ENCODE results near the gene PAX1. TPM values are rescaled to one million over a fixed set of nuclear protein-coding genes. Genes with fewer than 3 reads are reported as not detected.
A peak's percentile ranks its signal among the peaks of the same experiment; 100 is the strongest.

Gene PAX1
- polyA plus RNA-seq (ENCODE audit: insufficient read length in 4 of 4) = under 1 TPM in 1 of 4 donors, not detected in 3; 0.29 TPM

DNA sequence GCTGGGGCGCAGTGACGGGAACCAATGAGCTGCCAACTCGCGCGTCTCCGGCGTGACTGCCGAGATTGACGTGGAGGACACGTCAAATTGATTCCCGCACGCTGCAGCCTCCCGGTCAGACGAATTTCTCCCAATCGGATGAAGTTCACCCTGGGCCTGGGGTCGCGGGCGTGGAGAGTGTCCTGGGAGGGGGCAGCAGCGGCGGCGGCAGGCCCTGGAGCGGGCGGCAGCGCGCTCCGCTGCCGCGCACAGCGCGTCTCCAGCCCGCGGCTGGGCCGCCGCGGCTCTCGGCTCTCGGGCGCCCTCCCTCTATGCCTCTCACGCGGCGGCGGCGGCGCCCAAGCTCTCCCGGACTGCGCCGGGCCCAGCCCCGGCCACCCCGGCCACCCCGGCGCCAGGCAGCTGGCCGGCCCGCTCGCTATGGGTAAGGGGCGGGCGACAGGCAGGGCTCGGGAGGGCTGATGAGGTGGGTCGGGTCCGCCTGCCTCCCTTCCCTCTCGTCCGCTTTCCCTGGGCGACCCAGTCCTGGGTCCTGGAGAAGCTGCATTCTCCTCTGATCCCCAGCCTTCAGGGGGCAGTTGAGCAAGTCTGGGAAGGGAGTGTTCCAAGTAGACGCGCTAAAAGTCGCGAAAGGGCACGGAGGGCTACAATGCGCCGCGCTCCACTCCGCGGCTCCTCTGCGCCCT, at the start of gene PAX1:
Gene PAX1 (plus strand): TSS at position 90 of the 686 bp plus-strand sequence. CDS start 49 bp downstream, at position 139.
- DNase-seq (ENCODE audit: low read depth in 4 of 4, low spot score in 3 of 4) = no peak

DNA sequence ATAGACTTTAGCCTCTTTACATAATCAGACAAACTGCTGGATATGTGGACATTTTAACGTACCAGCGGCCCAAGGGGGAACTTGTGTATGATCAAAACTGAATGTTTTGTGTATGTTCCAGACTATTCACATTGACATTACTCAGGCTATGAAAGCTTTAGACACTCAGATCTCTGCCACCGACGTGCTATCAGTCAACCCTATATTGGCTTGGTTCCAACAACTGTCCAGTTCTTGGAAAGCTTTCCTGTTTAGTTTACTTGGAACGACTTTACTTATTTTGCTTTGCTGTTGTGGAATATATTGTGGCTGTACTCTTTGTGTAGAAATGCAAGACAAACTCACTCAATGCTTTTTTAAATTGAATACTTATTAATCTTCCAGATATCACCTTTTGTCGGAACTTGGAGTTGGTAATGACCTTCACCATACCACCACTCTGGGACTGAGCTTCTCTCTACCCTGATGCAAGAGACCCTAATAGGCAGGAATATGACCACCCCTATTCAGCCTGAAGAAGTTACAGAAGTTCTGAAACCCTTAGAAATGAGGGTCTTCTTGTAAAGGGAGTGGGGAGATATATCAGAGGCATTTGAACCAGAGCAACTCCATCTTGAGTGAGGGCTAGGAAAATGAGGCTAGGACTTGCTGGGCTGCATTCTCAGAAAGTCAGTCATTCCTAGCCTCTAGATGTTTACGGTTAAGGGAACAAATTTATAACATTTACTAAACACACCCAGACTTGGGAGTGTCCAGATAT, 49.0 kb upstream of the PAX1 start:
- no peak for DNase-seq (ENCODE audit: low read depth in 4 of 4, low spot score in 3 of 4)

DNA sequence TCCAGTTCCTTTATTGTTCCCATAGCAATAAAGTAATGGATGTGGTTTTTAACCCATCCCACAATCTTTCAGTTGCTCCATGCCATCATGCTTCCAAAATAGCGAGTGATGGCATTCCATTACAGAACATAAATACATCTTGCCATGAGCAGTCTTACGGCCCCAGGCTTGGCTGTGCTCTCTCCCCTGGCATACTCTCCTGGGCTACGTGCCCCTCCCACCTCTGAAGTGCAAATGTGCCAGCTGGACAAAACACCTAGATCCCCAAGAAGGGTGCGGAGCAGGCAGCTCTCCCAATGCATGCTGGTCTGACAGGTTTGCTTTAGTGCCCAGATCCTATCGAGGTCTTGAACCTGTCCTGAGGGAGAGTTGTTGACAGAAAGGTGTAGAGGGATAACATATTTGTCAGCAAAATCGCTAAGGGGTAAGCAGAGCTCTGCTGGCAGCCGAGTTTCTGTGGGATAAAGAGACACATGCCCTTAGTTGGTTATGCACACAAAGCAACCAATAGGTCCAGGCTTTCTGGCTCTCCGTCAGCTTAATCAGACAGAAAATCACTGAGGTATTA, 43.9 kb upstream of the PAX1 start:
- no peak for DNase-seq (ENCODE audit: low read depth in 4 of 4, low spot score in 3 of 4)

DNA sequence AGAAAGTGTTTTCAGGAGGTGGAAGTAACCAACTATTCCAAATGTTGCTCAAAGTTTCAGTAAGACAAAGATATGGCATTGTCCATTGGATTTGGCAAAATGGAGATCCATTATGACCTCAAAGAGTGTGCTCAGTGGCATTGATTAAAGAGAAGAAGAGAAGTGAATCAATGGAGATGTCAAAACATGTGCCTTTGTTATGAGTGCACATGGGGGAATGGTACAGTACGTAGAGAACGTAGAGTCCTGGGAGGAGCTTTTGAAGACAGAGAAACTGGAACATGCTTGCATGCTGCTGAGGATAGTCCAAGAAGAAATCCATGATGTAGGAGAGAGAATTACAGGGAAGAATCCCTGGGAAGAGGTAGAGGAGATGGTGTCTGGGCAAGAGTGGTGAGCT, 42.0 kb upstream of the PAX1 start:
- no peak for DNase-seq (ENCODE audit: low read depth in 4 of 4, low spot score in 3 of 4)

DNA sequence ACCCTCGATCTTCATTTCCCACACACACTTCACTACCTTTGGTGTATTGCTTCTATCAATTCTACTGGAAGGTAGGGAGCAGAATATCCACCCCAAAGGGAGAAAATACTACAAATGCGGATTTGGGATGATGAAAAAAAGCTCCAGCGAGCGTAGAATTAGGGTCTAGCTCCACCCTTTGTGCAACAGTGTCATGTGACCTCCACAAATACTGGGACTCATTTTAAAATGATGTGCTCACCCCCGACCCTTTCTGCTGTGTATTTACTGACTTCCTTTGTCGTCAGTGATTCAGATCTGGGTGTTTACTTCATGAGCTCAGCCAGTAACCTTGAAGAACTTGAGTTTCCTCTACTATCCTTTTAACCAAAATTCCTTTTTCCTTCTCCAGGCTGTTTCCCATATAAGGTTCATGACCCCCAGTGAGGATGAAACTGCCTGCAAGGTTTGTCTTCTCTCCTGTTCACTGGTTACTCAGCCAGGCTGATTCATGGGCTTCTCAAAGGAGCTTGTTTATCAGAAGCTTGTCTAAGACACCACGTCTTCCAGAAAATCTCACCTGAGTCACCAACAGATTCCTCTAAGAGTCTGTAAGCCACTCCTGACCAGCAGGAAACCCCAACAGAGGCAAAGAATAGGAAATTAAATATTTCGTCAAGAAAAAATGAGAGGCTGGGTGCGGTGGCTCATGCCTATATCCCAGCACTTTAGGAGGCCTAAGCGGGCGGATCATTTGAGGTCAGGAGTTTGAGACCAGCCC, 39.6 kb upstream of the PAX1 start:
- no peak for DNase-seq (ENCODE audit: low read depth in 4 of 4, low spot score in 3 of 4)

DNA sequence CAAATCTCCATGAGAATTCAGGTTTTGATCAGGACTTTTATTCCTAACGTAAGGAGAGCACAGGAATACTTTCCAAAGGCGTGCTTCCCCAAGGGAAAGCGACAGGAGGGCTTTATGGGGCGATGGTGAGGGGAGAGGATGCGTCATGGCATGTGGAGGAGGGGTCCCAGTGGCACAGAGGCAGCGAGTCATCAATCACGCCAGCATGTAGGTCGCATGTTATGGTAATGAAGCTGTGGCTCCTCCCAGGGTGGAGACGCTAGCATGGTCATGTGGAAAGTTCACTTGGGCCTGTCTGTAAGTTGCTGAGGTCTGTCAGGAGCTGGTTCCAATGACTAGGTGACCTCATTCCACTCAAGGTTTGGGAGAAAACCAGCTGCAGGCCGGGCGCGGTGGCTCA, 35.3 kb upstream of the PAX1 start:
- no peak for DNase-seq (ENCODE audit: low read depth in 4 of 4, low spot score in 3 of 4)

DNA sequence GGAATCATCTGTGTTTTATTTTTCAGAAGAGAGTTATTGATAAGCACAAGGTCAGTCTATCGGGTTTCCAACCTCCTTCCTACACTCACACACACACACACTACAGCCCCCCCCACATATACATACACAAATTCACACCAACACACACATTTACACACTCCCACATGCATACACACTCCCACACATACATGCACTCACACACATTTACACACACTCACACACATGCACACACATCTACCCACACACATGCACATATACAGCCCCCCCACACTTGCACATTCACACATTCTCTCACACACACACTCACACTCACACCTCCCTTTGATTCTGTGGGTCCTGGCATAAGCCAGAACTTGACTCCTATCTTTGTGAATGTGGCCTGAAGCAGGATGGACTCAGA, 34.5 kb upstream of the PAX1 start:
- no peak for DNase-seq (ENCODE audit: low read depth in 4 of 4, low spot score in 3 of 4)

DNA sequence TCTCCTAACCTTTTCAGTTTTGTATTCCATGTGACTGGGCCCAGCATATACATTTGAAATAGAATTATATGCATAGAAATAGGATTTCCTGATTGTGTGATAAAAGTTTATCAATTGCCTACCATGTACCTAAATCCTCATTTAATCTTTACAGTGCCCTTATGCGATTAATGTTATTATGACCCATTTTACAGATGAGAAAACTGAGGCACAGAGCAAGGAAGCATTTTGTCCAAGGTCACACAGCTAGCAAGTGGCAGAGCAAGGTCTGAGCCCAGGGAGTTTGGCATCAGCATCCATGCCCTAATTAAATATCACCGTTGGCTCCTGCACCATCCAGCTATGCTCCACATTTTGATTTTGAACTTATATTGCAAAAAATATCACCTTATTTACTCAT, 28.2 kb upstream of the PAX1 start:
- no peak for DNase-seq (ENCODE audit: low read depth in 4 of 4, low spot score in 3 of 4)

DNA sequence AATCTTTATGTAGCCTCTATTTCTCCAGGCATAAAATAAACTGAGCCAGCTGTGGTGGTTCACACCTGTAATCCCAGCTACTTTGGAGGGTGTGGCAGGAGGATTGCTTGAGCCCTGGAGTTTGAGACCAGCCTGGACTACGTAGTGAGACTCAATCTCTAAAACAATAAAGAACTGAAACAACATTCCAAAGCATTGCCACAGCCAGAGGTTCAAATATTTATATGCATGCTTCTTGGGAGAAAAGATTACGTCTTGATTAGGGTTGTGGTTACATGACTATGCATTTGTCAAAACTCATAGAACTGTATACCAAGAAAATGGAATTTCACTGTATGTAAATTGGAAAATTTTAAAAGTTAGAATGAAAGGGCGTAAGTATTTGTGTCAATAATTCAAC, 27.7 kb upstream of the PAX1 start:
- DNase-seq (ENCODE audit: low read depth in 4 of 4, low spot score in 3 of 4) = no peak

DNA sequence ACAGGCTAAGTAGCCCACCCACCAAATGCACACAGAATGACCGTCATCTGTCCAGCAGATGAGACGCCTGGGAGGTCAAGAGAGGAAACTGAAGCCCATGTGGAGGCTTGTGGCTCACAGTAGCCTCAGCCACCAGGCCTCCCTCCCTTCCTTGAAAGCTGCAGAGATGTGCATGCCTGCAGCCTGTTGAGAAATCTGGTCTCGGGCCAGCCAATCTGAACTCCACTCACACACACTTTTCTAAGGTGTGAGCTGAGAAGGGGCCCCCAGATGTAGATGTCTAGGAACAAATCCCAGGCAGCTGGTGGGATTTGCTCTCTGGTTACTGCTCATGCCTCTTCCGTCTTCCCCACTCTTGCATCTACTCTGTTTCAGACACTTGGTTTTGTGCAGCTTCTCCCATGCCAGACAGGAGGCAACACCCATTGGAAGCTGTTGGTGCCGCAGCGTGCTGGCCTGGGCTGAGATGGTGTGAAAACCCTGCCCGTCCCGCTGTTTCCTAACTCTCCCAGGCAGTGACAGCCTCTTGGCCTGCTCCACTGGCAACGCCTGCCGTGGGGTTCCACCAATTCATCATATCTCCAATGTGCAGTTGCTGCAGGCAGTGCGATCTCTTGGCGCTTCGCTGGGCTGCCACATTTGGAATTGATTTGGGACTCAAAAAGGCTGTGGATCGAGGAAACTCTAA, 24.1 kb upstream of the PAX1 start:
- no peak for DNase-seq (ENCODE audit: low read depth in 4 of 4, low spot score in 3 of 4)

DNA sequence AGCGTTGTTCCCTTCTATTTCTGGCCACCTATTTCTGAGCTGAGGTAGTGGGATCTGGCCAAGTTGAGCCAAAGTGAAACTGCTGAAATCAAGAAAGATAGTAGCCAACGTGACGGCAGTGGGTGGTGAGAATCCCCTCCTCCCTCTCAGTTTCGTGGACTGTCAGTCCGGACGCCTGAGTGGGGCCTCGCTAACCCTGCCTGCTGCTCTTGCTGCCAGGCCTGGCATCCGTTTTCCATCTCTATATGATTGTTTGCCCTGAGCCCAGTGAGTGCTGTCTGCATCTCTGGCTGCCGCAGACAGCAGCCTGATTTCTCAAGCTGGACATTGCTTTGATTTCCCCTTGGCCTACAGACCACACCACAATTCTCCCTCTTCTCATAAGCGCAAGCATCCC, 23.5 kb upstream of the PAX1 start:
- no peak for DNase-seq (ENCODE audit: low read depth in 4 of 4, low spot score in 3 of 4)

DNA sequence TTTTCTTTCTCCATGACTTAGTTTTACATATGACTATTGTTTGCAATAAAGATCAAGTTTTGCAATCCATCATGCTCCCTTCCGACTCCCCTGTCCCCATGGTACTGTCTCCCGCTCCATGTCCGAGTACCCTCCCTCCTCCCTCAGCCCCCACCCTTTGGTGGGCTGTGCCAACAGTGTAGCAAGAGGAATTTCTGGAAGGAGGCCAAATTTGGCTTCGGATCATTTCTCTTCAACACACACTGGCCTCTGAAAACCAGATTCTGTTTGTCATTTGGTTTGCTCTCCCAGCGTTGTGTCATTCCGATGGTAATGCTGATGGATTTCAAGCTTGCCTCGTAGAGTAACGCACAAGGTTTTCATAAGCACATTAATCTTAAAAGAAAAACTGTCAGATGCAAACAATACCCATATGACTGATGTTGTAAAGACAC, 22.9 kb upstream of the PAX1 start:
- DNase-seq (ENCODE audit: low read depth in 4 of 4, low spot score in 3 of 4) = peak in 3 of 4 donors; percentile 69 to 82 (median 76)

DNA sequence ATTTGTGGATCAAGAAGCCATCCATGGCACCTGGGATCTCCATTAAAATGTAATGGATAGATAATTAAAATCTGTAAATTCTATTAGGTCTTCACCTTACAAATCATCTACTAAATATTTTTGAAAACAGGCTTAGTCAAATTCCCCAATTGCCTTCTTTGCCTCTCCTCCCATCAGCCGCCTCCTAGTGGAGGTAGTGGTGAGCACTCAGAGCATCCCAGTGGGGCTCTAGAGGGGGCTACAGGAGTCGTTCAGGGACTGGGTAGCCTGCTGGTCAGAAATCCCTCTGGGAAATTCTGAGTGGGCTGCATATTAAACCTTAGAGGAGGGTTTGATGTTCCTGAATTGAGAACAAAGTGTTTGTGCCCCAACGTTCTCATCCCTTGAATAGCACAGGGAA, 20.8 kb upstream of the PAX1 start:
- no peak for DNase-seq (ENCODE audit: low read depth in 4 of 4, low spot score in 3 of 4)

DNA sequence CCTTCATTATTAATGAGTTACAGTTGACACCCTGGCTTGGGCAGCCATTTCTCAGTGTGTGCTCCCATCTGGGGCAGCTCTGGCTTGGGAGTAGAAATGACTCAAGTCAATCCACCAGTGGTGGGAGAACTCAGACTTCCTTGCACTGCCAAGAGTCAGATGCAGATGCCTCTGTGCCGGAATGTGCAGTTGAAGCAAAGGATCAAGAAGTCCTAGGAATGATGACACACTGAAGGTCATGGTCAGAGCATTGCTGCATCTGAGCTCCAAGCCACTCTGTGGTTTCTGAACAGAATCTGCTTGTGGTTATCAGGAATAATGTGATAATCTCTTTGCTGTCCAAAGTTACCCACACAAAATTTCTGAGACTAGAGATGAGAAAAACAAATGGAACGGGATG, 19.5 kb upstream of the PAX1 start:
- DNase-seq (ENCODE audit: low read depth in 4 of 4, low spot score in 3 of 4) = no peak

DNA sequence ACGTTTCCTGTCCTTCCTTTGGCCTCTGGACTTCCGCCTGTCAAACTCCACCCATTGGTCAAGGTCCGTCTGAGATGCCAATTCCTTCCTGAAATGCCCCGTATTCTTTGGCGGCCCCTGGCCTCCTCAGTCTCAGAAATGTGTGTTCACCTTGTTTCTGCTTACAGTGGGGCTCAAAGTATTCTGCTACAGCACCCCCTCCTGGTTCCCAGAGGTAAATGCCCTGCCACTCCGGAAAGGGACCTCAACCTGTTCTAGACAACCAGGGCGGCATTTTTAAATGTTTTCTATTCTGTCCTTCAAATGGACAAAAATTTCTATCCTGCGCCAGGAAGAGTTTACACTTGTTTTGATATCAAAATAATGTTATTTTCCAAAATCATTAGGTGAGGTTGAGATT, 12.1 kb upstream of the PAX1 start:
- no peak for DNase-seq (ENCODE audit: low read depth in 4 of 4, low spot score in 3 of 4)

DNA sequence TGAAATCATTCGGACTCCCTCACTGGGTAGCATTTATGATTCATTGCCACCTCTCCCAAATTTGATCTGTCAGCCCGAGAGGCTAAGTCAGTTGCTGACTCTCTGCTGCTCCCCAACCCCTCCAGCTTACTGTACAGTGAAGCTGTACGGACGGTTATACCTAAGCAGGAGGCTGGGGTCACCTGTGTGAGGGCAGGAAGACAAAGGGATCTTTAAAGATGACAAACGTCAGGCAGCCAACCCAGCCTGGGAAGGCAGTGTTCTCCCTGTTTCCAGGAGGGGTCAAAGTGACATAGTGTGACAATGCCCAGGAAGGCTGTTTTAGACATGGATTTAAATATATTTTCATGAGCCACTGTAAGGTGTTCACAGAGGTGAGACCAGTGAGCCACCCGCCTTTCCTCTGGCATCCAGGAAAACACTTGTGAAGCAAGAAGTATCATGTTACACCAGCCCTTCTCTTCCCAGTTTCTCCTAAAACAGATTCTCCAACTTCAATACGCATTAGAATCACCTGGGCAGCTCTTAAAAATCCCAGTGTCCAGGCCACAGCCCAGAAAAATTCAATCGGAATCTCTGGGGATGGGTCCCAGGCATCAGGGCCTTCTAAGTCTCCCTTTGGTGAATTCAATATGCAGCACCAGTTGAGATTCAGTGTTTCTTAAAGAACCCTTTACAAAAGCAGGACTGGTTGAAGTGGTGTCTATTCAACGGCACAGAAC, 6.8 kb upstream of the PAX1 start:
- no peak for DNase-seq (ENCODE audit: low read depth in 4 of 4, low spot score in 3 of 4)

DNA sequence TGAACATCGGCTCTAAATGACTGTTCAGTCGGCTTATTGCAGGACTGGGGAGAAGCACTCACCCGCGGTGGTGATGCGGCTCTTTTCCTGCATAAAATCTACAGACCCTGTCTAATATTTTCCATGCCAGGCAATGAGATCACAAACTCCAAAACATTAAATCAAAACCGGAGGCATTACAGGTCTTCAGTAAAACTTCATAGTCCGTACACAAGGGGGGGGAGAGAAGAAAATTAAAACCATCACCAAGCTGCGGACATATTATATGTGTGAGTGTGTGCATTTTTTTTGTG, 6.3 kb upstream of the PAX1 start:
- no peak for DNase-seq (ENCODE audit: low read depth in 4 of 4, low spot score in 3 of 4)

DNA sequence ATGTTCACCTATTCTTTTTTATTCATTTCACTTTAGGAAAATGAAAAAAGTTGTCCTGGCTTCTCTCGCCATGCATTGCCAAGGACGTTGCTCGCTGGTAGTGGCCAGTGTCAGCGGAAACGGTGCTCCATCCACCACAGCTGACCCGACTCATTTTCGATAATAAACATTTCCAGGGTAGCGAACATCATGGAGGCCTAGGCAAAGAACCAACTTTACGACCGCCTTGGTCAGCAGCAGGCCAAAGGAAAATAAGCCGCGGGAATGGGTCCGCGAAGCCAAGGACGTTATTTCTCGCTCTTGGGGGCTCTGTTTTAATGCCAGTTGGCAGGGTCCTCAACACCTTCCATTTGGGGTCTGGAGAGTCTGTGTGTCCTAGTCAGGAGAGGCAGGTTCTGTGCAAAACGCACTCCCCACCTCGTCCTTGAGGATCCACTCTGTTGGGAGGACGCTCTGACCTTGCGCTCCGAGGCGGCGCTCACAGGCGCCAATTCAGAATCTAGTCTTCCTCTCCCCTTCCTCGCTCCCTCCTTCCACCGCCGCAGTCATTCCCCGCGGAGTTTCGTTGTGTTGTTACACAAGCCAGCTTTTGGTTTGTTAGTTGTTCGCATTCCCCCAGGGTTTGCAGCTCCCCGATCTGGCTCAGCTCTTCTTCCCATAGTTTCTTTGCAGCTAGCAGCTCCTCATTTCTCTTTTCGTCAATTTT, 4.1 kb upstream of the PAX1 start:
- no peak for DNase-seq (ENCODE audit: low read depth in 4 of 4, low spot score in 3 of 4)

DNA sequence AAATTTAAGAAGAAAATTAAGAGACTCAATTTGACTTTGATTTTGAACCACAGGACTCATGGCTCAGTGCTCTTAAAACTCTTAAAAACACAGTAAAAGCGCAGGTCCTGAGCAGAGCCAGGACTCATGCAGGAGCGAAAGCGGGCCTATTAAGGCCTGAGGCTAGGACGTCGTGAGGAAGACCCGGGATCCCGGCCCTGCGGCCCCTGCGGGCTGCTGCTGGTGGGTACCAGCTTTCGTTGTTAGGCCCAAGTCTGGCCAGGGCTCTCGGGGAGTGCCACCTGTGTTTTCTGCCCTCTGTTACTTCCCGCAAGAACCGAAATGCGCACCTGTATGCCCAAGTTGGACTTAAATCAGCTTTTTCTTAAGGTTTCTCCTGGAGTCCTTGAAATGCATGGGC, 3.4 kb upstream of the PAX1 start:
- DNase-seq (ENCODE audit: low read depth in 4 of 4, low spot score in 3 of 4) = no peak
